HG03460 (cell line): ENCODE data around the gene PCGF6.
"Not testable (repeated sequence)": the region's sequence is repeated elsewhere in the genome, so short reads cannot be mapped to it uniquely, and the experiment has no call there.

Experiments
- ATAC-seq: cut with Tn5 transposase; IDR thresholded peaks from one replicate; pipeline ENCODE4 v1.9.1; 2021; ENCODE audit not compliant: unreplicated experiment

The PCGF6 gene, protein sequence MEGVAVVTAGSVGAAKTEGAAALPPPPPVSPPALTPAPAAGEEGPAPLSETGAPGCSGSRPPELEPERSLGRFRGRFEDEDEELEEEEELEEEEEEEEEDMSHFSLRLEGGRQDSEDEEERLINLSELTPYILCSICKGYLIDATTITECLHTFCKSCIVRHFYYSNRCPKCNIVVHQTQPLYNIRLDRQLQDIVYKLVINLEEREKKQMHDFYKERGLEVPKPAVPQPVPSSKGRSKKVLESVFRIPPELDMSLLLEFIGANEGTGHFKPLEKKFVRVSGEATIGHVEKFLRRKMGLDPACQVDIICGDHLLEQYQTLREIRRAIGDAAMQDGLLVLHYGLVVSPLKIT

DNA sequence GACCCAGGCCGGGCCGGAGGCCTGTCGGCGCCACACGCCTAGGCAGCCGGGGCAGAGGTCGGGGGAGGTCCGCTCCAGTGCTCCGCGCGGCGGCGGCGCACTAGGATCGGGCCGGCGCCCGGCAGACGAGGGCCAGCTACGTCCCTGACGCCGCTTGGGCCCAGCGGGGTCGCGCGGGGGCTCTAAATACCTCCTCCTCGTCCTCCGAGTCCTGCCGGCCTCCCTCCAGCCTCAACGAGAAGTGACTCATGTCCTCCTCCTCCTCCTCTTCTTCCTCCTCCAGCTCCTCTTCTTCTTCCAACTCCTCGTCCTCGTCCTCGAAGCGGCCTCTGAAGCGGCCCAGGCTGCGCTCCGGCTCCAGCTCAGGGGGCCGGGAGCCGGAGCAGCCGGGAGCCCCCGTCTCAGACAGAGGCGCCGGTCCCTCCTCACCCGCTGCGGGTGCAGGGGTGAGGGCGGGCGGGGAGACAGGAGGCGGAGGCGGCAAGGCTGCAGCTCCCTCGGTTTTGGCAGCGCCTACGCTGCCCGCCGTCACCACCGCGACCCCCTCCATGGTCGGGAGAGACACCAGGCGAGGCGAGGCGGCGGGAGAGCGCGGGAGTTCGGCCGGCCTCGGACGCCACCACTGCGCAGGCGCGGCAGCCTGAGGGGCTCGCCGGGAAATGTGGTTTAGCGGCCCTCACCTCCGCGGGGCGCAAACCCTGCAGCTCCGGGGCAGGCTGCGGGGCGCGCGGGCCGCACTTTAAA lies at the start of gene PCGF6:
PCGF6 (minus strand) TSS at position 624 of the 744 bp plus-strand sequence; CDS start at position 550, 74 bp downstream.
- peak; percentile 85 for ATAC-seq

DNA sequence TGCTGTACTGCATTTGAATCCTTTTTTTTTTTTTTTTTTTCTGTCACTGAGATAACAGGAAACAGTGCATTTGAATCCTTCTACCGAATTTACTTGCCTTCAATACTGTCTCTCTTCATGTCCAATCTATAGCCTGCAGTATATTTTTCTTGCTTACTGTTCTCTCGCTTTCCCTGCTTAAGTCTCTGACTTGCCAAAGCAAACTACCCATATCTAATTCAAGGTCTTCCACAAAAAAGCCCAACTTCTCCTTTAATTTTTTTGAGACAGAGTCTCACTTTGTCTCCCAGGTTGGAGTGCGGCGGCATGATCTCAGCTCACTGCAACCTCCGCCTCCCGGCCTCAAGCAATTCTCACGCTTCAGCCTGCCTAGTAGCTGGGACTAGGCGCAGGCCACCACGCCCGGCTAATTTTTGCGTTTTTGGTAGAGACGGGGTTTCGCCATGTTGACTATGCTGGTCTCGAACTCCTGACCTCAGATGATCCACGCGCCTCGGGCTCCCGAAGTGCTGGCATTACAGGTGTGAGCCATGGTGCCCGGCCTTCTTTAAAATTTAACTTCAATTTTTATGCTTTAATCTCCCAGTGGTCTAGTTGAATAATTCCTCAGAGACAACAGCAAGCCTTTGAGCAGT lies 46.4 kb upstream of the PCGF6 start:
- ATAC-seq = no peak

DNA sequence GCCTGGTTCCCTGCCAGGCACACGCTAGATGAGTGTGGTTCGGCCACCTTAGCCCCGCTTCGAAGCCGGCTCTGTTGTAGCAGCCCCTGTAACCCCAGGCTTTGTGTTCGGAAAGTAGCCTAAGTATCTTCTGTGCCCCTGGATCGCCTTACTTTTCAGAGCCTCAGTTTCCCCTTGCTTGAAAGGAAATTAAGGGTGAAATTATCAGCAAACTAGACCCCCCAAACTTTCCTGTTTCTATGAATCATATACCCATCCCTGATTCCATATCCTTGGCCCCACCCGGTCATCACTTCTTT lies 45.8 kb upstream of the PCGF6 start:
- no peak for ATAC-seq

DNA sequence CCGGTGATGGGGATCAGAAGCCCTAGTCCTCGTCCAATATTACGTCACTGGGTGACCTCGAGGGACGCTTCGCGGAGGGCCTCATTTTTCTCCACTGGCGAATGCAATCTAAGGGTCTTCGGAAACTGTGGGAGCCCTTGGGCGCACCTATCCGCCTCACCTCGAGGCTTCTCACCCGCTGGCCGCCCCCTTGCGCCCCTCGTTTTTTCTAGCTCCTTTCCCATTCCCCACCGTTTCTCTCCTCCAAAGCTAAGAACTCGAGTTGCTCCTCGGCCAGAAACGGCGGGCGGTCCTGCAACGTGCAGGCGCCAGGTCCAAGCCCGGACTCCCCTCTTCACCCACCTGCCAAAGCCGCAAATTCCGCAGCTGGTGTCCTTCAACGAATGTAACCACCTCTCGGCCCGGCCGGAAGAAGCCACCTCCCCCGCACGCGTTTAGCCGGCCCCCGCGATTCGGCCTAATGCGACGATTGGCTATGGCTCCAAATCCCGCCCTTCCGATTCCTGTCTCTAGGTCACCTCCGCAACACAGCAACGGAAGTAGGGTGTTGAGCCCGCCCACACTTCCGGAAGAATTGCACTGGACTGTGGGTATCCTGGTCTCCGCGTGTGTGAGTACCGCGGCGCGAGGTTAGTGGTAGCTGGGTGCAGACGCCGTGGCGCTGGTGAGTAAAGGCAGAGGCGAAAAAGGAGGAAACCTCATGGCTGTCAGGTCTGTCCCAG lies 45.3 kb upstream of the PCGF6 start, which contains the start of the genes ATP5MK and PDCD11:
ATP5MK (minus strand) TSS at position 409 of the 722 bp plus-strand sequence. CDS start 4,018 bp downstream, outside the sequence.
PDCD11 (plus strand) TSS at position 560 of the 722 bp plus-strand sequence. CDS start 1,801 bp downstream, outside the sequence.
- peak; percentile 99 for ATAC-seq

DNA sequence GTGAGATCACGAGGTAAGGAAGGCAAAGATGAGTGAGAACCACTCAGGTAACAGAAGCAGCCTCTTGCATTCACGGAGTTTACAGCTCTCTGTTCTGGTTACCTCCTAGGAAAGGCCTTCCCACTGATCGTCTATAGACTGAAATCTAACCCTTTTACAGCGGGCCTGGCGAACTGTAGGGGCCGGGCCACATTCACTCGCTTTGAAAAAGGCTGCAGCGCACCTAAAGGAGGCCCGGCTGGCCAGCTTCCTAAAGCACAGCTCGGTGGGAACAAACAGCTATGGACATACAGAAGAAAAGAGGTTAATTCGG lies 44.8 kb upstream of the PCGF6 start:
- ATAC-seq = no peak

DNA sequence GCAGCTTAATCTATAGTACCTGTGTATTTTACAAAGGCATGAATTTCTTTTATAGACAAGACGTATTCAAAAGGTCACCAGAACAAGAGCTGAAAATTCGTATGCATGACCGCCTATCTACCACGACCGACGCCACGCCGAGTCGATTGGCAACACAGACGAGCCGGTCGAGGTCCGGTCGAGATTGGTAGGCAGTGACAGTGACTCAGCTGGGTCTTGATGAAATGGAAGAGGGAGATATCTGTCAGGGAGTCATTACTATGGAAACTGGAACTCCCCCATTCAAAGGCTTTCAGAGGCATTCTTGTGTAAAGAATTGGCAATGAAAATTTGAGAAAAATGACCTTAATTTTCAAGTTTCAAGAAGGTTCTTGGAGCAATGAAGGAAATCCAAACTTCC lies 43.2 kb upstream of the PCGF6 start:
- no peak for ATAC-seq

DNA sequence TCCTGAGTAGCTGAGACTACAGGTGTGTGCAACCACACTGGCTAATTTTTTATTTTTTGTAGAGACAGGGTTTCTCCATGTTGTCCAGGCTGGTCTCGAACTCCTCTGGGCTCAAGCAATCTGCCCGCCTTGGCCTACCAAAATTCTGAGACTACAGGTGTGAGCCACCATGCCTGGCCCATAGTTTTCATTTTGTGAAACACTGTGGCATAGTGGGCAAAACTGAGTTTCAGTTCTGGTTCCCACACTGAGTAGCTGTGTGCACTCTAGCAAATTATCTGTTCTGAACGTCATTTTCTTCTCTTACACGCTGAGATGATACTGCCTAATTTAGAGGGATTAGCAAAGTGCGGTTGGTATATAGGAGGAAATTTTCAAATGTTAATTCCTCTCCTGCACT lies 31.8 kb upstream of the PCGF6 start:
- ATAC-seq = peak; percentile 52

DNA sequence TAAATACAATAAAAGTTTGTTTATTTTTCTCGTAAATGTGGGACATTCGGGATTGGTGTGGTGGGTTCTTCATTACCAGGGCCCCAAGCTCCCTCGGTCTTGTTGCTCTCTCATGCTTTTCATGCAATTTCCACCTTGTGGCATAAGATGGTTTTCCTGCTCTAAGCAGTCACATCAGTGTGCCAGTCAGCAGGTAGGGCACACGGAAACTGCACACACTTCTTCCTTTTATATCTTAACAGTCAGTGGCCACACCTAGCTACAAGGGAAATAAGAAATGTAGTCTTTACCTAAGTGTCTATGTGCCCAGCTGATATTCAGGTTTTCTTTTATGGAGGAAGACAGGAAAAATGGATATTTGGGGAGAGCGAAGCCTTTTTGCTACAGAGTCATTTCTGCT lies 23.3 kb upstream of the PCGF6 start:
- ATAC-seq = no peak

DNA sequence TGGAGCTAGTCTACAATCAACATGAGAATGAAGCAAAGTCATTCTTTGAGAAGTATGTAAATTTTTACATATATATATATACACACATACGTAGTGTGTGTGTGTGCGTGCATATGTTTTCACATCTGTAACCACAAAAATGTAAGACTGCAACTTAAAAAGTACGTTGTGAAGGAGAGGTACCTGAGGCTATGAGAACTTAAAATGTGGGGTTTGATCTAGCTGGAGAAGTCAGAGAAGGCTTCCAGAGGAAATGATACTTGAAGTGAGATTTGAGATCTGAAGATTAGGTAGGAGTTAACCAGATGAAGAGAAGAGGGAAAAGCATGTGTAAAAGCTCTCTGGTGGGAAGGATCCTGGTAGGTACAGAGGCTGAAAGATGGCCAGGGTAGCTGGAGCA lies 22.6 kb upstream of the PCGF6 start:
- no peak for ATAC-seq

DNA sequence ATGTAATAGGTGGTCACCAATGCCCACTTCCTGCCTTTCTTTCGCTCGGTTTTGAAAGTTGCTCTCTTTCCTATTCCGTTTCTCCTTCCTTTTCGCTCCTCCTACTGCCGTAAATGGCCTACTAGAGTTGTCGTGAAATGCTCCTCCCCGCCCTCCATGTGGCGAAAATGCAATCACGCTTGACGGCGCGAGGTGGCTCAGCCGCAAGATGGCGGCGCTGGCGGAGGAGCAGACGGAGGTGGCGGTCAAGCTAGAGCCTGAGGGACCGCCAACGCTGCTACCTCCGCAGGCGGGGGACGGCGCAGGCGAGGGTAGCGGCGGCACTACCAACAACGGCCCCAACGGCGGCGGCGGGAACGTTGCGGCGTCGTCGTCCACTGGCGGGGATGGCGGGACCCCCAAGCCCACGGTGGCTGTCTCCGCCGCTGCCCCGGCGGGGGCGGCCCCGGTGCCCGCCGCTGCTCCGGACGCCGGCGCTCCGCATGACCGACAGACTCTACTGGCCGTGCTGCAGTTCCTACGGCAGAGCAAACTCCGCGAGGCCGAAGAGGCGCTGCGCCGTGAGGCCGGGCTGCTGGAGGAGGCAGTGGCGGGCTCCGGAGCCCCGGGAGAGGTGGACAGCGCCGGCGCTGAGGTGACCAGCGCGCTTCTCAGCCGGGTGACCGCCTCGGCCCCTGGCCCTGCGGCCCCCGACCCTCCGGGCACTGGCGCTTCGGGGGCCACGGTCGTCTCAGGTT lies 17.0 kb upstream of the PCGF6 start, which contains the start of gene TAF5:
TAF5 (plus strand) TSS at position 195 of the 737 bp plus-strand sequence; CDS start at position 209, 14 bp downstream.
- ATAC-seq = peak; percentile 52

DNA sequence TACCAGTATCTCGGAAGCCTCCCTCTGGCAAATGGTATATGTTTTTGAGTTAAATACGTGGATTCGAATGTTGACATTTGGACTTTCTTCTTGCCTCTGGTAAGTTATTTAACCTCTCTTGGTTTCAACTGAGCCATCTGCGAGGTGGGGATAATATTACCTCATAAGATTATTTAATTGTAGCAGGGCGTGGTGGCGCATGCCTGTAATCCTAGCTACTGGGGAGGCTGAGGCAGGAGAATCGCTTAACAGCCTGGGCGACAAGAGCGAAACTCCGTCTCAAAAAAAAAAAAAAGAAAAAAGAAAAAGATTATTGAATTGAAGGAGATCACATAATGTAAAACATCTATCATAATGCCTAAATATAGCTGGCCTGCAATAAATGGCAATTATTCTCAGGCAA lies 16.4 kb upstream of the PCGF6 start:
- ATAC-seq = no peak

DNA sequence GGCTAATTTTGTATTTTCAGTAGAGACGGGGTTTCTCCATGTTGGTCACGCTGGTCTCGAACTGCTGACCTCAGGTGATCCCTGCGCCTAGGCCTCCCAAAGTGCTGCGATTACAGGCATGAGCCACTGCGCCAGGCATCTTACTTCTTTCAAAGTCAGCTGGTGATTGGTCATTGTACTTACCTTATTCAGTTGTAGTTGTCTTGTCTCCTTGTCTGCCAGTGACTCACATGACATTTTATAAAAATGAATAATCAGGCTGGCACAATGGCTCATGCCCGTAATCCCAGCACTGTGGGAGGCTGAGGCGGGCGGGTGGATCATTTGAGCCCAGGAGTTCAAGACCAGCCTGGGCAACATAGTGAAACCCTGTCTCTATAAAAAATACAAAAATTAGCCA lies 9.9 kb upstream of the PCGF6 start:
- ATAC-seq = not testable (repeated sequence)

DNA sequence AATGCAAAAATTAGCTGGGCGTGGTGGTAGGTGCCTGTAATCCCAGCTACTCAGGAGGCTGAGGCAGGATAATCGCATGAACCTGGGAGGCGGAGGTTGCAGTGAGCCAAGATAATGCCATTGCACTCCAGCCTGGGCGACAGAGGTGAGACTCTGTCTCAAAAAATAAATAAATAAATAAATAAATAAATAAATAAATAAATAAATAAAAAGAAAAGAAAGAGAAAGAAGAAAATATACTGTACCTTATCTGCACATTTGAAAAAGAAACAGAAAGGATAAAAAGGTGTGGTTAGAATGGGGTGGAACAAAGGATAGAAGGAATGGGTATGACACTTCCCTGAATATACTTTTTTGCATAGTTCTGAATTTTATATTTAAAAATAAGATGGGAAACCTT lies 8.6 kb upstream of the PCGF6 start:
- ATAC-seq = not testable (repeated sequence)

DNA sequence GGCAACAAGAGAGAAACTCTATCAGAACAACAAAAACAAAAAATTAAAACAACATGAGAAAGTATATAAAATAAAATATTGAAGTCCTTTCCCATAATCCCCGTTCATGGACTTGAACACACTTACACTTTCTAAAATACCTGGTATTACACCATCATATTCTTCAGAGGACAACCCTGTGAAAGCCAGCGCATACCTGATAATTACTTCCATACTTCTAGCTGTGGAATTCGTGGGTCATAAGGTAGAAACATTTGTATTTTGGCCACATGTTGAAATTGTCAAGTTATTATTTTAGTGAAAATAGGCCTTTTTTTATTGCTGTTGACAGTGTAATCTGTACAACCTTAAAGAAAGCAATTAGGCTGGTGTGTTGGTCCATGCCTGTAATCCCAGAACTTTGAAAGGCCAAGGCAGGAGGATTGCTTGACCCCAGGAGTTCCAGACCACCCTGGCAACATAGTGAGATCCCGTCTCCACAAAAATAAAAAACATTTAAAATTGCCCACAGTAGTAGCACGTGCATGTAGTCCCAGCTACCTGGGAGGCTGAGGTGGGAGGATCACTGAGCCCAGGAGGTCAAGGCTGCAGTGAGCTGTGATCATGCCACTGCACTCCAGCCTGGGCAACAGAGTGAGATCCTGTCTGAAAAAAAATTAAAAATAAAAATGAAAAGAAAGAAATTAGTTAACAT lies 5.1 kb upstream of the PCGF6 start:
- no peak for ATAC-seq

DNA sequence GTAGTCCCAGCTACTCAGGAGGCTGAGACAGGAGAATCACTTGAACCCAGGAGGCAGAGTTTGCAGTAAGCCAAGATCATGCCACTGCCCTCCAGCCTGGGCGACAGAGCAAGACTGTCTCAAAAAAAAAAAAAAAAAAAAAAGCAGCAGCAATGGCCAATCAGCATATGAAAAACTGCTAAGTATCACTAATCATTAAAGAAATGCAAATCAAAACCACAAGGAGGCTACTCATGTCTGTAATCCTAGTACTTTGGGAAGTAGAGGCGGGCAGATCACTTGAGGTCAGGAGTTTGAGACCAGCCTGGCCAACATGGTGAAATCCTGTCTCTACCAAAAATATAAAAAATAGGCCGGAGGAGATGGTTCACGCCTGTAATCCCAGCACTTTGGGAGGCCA lies 3.6 kb upstream of the PCGF6 start:
- ATAC-seq = not testable (repeated sequence)

DNA sequence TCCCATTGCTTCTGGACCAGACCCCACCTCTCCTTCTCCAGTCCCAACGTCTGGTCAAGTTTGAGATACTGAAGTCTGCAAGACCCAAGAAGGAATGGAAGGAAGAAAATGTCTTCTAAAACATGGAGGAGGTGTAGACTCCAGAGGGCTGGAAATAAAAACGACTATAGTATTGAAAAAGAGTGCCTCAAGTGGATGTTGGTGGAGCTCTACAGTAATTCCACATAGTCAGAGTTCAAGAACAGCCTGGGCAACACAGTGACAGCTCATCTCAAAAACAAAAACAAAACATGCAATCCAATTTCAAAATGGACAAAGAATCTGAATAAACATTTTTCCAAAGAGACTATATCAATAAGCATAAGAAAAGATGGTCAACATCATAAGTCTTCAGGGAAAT lies 2.3 kb upstream of the PCGF6 start:
- no peak for ATAC-seq

DNA sequence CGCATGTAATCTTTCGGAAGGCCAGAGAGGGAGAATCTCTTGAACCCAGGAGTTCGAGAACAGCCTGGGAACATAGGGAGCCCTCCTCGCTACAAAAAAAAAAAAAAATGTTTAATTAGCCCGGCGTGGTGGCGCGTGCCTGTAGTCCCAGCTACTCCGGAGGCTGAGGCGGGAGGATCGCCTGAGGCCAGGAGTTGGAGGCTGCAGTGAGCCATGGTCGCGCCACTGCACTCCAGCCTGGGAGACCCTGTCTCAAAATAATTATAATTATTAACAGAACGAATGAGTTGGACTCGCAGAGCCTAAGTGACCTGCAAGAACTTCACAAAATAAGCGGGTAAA lies 794 bp downstream of the PCGF6 start:
- ATAC-seq = no peak

DNA sequence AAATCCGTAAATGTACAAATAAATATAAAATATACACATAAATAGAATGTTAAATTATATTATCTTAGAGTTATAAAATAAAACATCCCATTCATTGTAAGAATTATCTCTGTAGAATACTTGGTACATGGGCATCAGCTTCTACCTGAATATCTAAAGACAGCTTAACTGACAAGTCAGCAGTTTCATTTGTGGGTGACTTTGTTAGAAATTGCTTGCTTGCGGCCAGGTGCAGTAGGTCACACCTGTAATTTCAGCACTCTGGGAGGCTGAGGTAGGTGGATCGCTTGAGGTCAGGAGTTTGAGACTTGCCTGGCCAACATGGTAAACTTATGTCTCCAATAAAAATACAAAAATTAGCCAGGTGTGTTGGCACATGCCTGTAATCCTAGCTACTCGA lies 14.6 kb downstream of the PCGF6 start:
- ATAC-seq = no peak

DNA sequence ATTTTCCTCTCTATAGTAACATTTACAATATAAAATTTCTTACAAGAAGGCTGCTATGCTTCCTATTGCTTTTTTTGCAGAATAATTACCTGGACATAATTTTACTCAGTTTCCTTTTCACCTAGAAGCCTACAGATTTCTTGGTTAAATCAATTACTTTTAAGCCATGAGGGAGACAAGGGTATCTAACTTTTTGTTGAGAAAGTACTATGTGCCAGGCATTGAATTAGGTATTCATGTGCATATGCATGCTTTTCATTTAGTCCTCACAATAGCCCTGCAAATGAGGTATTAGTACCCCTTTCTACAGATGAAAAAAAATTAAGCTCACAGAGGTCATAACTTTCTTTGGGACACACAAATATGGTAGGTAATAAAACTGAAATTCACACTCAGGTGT lies 16.4 kb downstream of the PCGF6 start:
- ATAC-seq = no peak

DNA sequence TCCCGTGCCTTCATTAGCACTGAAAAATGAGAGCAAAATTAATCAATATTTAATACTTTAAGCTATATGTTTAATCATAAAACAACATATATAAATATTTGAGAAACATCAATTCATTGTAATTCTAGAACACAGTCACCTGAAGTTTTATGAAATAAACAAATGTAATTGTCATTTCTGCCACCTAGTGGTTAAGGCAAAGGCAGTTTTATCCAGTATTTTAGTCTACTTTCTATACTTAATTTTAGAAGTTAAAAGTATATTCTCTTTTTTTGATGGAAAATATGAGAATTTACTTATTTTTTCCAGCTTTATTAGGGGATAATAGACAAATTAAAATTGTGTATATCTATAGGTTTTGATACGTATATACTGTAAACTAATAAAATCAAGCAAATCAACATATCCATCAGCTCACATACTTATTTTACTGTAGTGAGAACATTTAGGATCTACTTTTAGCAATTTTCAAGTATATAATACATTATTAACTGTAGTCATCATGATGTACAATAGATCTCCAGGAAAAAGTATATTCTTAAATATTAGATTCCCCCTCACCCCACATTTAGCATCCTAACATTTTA lies 16.9 kb downstream of the PCGF6 start:
- ATAC-seq = no peak
